ENCODE data around the gene NEK6.

GRCh38 chr9:124255222-124255621 is 2.5 kb upstream of the NEK6 start:
- TF ChIP-seq CTCF (IDR thresholded peaks at IDR 0.05) (no peak), POLR2A (IDR thresholded peaks at IDR 0.05) (no peak)
